GM08714 (cell line): Measurements from ENCODE around the gene DCP2.
"Not testable (repeated sequence)": the region's sequence is repeated elsewhere in the genome, so short reads cannot be mapped to it uniquely, and the experiment has no call there.

Experiments
- H3K4me3 ChIP-seq: fragments of 200-500 bp; sonication (Bioruptor generic); 2 replicates; pipeline ENCODE4 v1.5.1; 2014; ENCODE audit warnings: mild to moderate bottlenecking, low read length, inconsistent platforms
- ZNF274 ChIP-seq: IDR thresholded peaks from 2 replicates; pipeline ENCODE4 v1.6.1; 2012; ENCODE audit warnings: mild to moderate bottlenecking, low read depth, low read length

Gene DCP2

DNA sequence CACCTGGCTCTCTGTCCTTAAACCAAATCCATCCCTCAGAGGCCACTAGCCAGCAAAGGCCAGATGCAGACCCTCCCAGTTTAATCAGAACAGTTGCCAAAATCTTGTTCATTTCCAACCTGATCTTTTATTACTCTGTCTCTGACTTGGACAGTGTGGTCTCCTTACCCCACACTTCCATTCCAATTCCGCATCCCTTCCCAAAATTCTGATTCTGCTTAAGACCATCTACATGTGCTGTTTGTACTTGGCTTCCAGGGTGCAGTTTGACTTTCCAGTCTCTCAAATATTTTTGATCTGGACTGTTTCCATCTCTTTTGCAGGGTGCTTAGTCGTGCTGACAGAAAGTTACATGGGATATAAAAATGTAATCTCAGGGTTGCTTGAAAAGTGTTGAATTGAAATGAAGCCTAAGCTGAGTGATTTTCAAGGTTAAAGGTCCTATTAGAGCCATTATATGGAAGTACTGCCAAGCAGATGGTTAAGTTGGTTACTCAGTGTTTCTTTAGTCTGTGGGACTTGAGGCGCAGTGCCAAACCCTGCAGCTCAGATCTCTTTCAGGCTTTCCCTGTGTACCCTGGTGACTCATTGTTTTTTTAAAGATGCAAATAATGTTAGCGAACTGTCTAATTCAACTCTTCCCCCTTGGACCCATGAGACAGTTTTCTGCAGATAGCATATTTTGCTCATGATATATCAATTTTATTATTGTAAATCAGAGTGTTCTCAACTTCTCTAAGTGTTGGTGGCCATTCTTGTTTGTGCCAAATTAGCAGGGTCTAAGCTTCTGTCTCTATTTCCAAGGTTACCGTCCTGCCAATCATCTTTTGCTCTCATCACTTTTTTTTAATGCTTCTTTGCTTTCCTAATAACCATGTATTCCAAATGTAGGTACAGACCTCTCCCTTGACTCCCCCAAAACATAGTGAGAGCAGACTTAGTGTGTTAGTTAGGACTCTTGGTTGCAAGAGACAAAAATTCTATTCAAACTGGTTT is 18.2 kb upstream of the DCP2 start:
- H3K4me3 ChIP-seq, result no peak overlapping the region
- TF ChIP-seq ZNF274, result no peak

DNA sequence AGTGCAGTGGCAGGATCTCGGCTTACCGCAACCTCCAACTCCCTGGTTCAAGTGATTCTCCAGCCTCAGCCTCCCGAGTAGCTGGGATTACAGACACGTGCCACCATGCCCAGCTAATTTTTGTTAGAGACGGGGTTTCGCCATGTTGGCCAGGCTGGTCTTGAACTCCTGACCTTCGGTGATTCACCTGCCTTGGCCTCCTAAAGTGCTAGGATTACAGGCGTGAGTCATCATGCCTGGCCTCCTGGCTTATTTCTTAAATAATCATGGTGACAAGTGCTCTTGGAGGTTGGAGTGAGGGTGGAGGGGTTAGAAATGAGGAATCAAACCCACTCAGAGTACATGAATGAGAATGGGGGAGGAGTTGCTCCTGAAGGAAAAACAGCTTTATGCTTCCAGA is 16.7 kb upstream of the DCP2 start:
- H3K4me3 ChIP-seq, result not testable (repeated sequence)

DNA sequence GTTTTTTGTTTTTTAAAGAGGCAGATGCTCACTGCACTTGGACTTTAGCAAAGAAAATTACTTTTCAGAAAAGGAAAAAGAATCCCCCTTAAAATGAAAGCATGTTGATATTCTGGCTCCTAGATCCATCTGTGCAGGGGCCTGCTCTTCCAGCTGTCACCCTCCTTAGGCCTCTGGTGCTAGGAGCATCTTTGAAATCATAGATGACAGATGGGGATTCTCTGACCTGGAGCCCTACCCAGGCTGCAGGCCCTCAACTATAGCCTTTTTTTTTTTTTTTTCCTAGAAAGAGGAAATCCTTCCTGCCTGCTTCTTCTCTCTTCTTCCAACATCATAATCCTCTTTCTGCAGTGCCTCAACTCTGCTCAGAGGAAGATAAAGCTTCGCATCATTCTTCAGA is 16.3 kb upstream of the DCP2 start:
- no peak for TF ChIP-seq ZNF274
- no peak overlapping the region for H3K4me3 ChIP-seq

DNA sequence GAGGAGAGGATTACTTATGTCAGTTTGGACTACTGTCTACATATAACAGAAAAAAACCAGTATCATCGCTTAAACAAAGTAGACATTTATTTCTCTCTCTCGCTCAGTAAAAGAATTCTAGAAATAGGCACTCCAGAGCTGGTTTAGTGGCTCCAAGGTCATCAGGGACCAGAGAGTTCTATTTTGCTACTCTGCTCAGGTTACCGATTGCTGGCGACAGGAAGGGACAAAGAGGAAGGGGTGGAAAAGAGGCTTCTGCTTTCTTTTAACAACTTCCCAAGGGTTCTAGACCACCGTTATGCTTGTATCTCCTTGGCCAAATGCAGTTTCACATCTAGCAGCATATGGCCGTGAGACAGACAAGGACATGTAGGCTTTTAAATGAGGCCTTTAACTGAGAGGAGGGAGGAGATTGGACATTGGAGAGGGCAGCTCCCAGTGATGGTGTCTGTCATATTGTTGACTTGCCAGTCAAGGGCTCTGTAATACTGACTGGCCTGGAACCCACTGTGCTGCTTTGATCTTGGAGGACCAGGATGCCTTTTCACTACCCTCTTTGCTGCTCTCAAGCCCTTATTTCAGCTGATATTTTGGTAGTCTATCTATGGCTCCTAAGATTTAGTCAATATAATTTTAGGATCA is 15.6 kb upstream of the DCP2 start:
- TF ChIP-seq ZNF274, result no peak
- H3K4me3 ChIP-seq, result no peak overlapping the region

GRCh38 chr5:112963374-112963733 is 13.2 kb upstream of the DCP2 start:
- H3K4me3 ChIP-seq, result not testable (repeated sequence)

- no peak for TF ChIP-seq ZNF274
- H3K4me3 ChIP-seq, result no peak overlapping the region
Measured at GRCh38 chr5:112965733-112966306, 10.8 kb upstream of the DCP2 start.

DNA sequence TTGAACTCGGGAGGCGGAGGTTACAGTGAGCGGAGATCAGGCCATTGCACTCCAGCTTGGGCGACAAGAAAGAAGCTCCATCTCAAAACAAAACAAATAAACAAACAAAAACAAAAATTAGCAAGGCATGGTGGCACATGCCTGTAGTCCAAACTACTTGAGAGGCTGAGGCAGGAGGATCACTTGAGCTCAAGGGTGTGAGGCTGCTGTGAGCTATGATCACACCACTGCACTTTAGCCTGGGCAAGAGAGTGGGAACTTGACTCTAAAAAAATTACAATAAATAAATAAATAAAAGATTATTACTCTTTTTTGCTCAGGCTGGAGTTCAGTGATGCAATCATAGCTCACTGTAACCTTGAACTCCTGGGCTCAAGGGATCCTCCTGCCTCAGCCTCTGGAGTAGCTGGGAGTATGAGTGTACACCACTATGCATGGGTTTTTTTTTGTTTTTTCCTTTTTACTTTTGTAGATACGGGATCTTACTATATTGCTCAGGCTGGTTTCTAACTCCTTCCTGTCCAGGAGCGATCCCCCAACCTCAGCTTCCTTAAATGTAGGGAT is 9.0 kb upstream of the DCP2 start:
- TF ChIP-seq ZNF274, result no peak
- no peak overlapping the region for H3K4me3 ChIP-seq

DNA sequence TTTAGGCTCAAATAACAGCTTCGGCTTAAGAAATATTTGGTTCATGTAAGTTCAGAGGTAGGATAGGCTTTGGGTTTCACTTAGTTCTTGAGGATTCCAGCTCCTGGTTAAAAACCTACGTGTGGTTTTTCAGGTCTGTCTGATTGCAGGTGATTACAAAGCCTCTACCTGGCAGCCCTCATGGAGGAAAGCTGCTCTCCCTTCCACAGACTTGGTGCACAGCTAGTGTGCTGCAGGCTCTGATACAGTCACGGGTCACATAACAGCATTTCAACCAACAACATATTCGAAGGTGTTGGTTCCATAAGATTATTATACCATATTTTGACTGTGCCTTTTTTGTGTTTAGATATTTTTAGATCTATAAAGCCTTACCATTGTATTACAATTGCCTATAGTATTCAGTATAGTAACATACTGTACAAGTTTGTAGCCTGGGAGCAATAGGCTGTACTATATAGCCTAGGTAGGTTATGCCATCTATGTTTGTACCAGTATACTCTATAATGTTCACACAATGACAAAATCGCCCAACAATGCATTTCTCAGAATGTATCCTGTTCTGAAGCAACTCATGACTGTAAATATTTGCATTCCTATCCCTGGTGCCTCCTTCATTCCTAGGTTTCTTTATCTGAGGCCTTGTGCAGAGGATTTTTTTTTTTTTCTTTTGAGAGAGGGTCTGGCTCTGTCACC is 8.0 kb upstream of the DCP2 start:
- TF ChIP-seq ZNF274, result no peak
- no peak overlapping the region for H3K4me3 ChIP-seq

DNA sequence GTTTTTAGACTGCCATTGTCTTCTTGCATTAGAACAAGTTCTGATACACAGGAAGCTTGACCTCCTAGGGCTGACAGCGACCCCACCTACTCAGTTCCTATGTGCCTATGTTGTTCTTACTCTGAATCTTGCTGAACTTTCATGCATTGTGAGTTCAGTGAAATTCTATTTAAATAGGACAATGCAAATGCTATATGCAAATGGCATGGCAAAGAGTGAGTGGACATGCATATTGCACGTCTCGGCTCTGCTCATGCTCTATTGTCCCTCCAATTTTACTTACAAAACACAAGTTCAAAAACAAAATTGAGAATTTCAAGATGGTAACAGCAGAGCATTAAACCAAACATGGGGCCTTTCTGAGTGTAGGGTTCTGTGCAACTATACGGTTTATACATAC is 5.3 kb upstream of the DCP2 start:
- TF ChIP-seq ZNF274, result no peak
- no peak overlapping the region for H3K4me3 ChIP-seq

DNA sequence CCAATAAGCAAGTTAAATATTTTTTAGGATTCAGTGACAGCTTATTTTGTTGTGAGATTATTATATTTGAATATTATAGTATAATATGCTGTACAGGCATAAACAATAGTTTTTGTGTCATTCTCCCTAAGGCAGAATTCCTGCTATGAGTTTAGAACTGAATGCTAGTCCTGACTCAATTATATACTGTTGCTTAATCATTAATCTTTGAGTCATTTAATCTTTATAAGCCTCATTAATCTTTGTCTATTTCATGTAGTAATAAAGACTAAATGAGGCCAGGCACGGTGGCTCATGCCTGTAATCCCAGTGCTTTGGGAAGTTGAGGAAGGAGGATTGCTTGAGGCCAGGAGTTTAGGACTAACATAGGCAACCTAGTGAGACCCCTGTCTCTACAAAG is 3.6 kb upstream of the DCP2 start:
- H3K4me3 ChIP-seq, result no peak overlapping the region
- no peak for TF ChIP-seq ZNF274

DNA sequence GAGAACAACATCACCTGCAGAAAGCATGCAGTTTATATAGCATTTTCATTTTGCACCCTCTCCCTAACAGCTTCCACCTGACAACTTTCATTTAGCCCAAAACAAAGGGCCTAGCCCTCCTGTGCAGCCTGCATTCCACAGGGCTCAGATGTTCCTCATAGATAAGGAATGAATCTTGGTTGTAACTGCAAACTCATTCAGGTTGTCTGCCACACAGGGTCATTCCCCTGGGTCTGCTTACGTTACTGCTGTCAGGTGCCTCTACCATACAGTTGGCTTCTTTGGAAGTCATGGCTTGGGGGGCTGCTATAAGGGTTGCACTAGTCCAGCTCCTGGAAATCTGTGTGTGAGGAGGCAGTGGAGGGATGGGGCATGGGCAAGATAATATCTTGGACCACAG is 2.7 kb upstream of the DCP2 start:
- no peak for TF ChIP-seq ZNF274
- no peak overlapping the region for H3K4me3 ChIP-seq

- TF ChIP-seq ZNF274, result no peak
- H3K4me3 ChIP-seq, result no peak overlapping the region
Measured at GRCh38 chr5:112974901-112975300, 1.7 kb upstream of the DCP2 start.

GRCh38 chr5:112975721-112976431 is 722 bp upstream of the DCP2 start:
- no peak for TF ChIP-seq ZNF274
- H3K4me3 ChIP-seq, result peak overlapping the region; percentile 76; the same call in 1 of the 2 replicates

DNA sequence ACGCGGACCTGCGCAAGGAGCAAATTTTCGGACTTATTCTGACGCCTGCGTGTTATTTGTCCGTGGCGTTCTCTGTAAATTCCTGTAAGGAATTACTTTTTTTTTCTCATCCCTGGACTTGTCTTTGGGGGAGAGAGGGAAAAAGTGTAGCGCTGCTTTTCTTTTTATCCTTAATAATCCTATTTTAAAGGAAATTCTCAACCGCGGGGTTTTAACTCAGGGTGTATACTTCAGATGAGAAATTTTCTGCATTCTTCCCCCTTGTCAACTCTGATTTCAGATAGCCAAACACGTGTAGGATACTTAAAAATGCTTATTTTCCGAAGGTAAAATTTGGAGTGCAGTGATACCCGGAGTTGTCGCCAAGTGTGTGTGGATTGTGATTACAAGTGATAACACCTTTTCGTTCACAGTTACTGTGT is 853 bp downstream of the DCP2 start:
- TF ChIP-seq ZNF274, result no peak
- peak overlapping the region; percentile 97 for H3K4me3 ChIP-seq
